IMR-90 (cell line): ENCODE measurements around the gene TRO. TPM values are rescaled to one million over a fixed set of nuclear protein-coding genes. Genes with fewer than 3 reads are reported as not detected.

Experiments used
- ATAC-seq: fragments of 200-7000 bp; cut with Tn5 transposase; 2 replicates; pipeline ENCODE4 v1.9.1; 2020; ENCODE audit warnings: low read depth, mild to moderate bottlenecking, moderate library complexity
- BruUV-seq: library from RNA; stranded (reverse); fragments of 400-500 nt; replicated peaks from 2 replicates; lab custom pipeline; 2021; lab: Mats Ljungman, UMichigan
- CTCF ChIA-PET: fragments of 300-600 bp; formaldehyde crosslinking; extraction: SDS; loops from one replicate; lab custom pipeline; 2021; ENCODE audit warnings: antibody characterized with exemption; lab: Yijun Ruan, JAX
- POLR2A ChIA-PET: fragments of 300-600 bp; sonication (Branson Sonifier 250); formaldehyde crosslinking; loops from one replicate; lab custom pipeline; 2022; ENCODE audit warnings: antibody characterized with exemption; ENCODE audit not compliant: unreplicated experiment; lab: Charles Lee
- DNase-seq: peaks from one replicate; pipeline ENCODE4 v3.0.0; 2013
- H2AFZ ChIP-seq: replicated peaks from 2 replicates; pipeline ENCODE3; 2013; ENCODE audit warnings: low read length, mild to moderate bottlenecking; ENCODE audit not compliant: poor library complexity
- H2AK5ac ChIP-seq: 2 replicates; pipeline ENCODE4 v1.6.1; 2013; ENCODE audit warnings: low read depth, low read length, inconsistent platforms
- H2AK9ac ChIP-seq: replicated peaks from 2 replicates; pipeline ENCODE3; 2013; ENCODE audit warnings: mild to moderate bottlenecking, low read depth, low read length, moderate library complexity; ENCODE audit not compliant: poor library complexity
- H2BK120ac ChIP-seq: 2 replicates; pipeline ENCODE4 v1.6.1; 2013; ENCODE audit warnings: low read depth, low read length, inconsistent platforms
- H2BK15ac ChIP-seq: 3 replicates; pipeline ENCODE4 v1.6.1; 2013; ENCODE audit warnings: low read depth, low read length, inconsistent platforms
- H2BK20ac ChIP-seq: 2 replicates; pipeline ENCODE4 v1.6.1; 2013; ENCODE audit warnings: low read depth, mild to moderate bottlenecking, inconsistent platforms, low read length, moderate library complexity
- H2BK5ac ChIP-seq: 2 replicates; pipeline ENCODE4 v1.6.1; 2013; ENCODE audit warnings: mild to moderate bottlenecking, low read depth, low read length, inconsistent platforms; ENCODE audit not compliant: poor library complexity, severe bottlenecking
- H3K14ac ChIP-seq: replicated peaks from 2 replicates; pipeline ENCODE4 v1.6.1; 2013; ENCODE audit warnings: low read depth, low read length, inconsistent platforms
- H3K18ac ChIP-seq: 2 replicates; pipeline ENCODE4 v1.6.1; 2013; ENCODE audit warnings: low read depth, low read length, control low read depth
- H3K23ac ChIP-seq: 2 replicates; pipeline ENCODE4 v1.6.1; 2013; ENCODE audit warnings: low read depth, low read length, inconsistent platforms
- H3K27ac ChIP-seq: 2 replicates; pipeline ENCODE4 v1.5.1; 2013; ENCODE audit warnings: mild to moderate bottlenecking, control low read depth, low read length; ENCODE audit not compliant: insufficient read depth
- H3K27me3 ChIP-seq: 2 replicates; pipeline ENCODE4 v1.6.1; 2013; ENCODE audit warnings: low read length; ENCODE audit not compliant: control insufficient read depth, insufficient read depth
- H3K36me3 ChIP-seq: 2 replicates; pipeline ENCODE4 v1.6.1; 2013; ENCODE audit warnings: low read length, mixed read lengths; ENCODE audit not compliant: control insufficient read depth, insufficient read depth
- H3K4ac ChIP-seq: 2 replicates; pipeline ENCODE4 v1.6.1; 2013; ENCODE audit warnings: low read depth, low read length, inconsistent platforms
- H3K4me1 ChIP-seq: 2 replicates; pipeline ENCODE4 v1.6.1; 2013; ENCODE audit warnings: low read length, mixed read lengths; ENCODE audit not compliant: control insufficient read depth, insufficient read depth
- H3K4me2 ChIP-seq: 2 replicates; pipeline ENCODE4 v1.6.1; 2013; ENCODE audit warnings: low read depth, mild to moderate bottlenecking, control low read depth, low read length, moderate library complexity
- H3K4me3 ChIP-seq: 2 replicates; pipeline ENCODE4 v1.5.1; 2013; ENCODE audit warnings: low read depth, mild to moderate bottlenecking, control low read depth, low read length, moderate library complexity; ENCODE audit not compliant: insufficient read depth
- H3K56ac ChIP-seq: 2 replicates; pipeline ENCODE4 v1.6.1; 2013; ENCODE audit warnings: low read length, inconsistent platforms; ENCODE audit not compliant: insufficient read depth; ENCODE audit errors: extremely low read depth
- H3K79me1 ChIP-seq, 2 experiments: 2 replicates each; pipeline ENCODE4 v1.6.1; 2013; ENCODE audit warnings: low read length in 2 of 2, inconsistent platforms in 1 of 2, low read depth in 1 of 2
- H3K9ac ChIP-seq: 2 replicates; pipeline ENCODE4 v1.6.1; 2013; ENCODE audit warnings: low read depth, low read length, control low read depth
- H3K9me1 ChIP-seq: 2 replicates; pipeline ENCODE4 v1.6.1; 2013; ENCODE audit warnings: low read length, inconsistent platforms; ENCODE audit not compliant: insufficient read depth
- H3K9me3 ChIP-seq: 2 replicates; pipeline ENCODE4 v1.6.1; 2013; ENCODE audit warnings: low read length; ENCODE audit not compliant: control insufficient read depth, insufficient read depth
- H4K20me1 ChIP-seq: 2 replicates; pipeline ENCODE4 v1.6.1; 2013; ENCODE audit warnings: low read length, inconsistent platforms; ENCODE audit not compliant: insufficient read depth
- H4K5ac ChIP-seq: 2 replicates; pipeline ENCODE4 v1.6.1; 2013; ENCODE audit warnings: mild to moderate bottlenecking, low read depth, low read length, control low read depth
- H4K8ac ChIP-seq, 2 experiments: 2 replicates each; pipeline ENCODE4 v1.6.1; 2013; ENCODE audit warnings: low read depth in 2 of 2, low read length in 2 of 2, control low read depth in 1 of 2, inconsistent platforms in 1 of 2
- H4K91ac ChIP-seq: 2 replicates; pipeline ENCODE4 v1.6.1; 2013; ENCODE audit warnings: low read depth, low read length, inconsistent platforms; ENCODE audit not compliant: insufficient read depth
- BHLHE40 ChIP-seq: fragments of 150-350 bp; IDR thresholded peaks from 2 replicates; pipeline ENCODE4 v1.6.1; 2016; ENCODE audit warnings: mild to moderate bottlenecking, low read depth, low read length
- CEBPB ChIP-seq: IDR thresholded peaks from 2 replicates; pipeline ENCODE4 v1.6.1; 2012; ENCODE audit warnings: low read depth, low read length, improper control_type of control experiment
- CHD1 ChIP-seq: IDR thresholded peaks from 2 replicates; pipeline ENCODE4 v1.6.1; 2012; ENCODE audit warnings: low read depth, low read length, improper control_type of control experiment
- CTCF ChIP-seq: conservative IDR thresholded peaks from 2 replicates; pipeline ENCODE4 v1.5.1; 2012; ENCODE audit warnings: mild to moderate bottlenecking, low read depth, low read length, improper control_type of control experiment
- ELK1 ChIP-seq: fragments of 150-350 bp; IDR thresholded peaks from 2 replicates; pipeline ENCODE4 v1.6.1; 2016; ENCODE audit warnings: low read depth, mild to moderate bottlenecking, low read length, moderate library complexity, borderline replicate concordance
- FOS ChIP-seq: fragments of 150-350 bp; IDR thresholded peaks from 2 replicates; pipeline ENCODE4 v1.6.1; 2016; ENCODE audit warnings: low read depth, low read length
- MAFK ChIP-seq: IDR thresholded peaks from 2 replicates; pipeline ENCODE4 v1.6.1; 2012; ENCODE audit warnings: low read depth, low read length, improper control_type of control experiment
- MAZ ChIP-seq: IDR thresholded peaks from 2 replicates; pipeline ENCODE4 v1.6.1; 2012; ENCODE audit warnings: low read depth, mild to moderate bottlenecking, low read length, improper control_type of control experiment, moderate library complexity, borderline replicate concordance
- MXI1 ChIP-seq: IDR thresholded peaks from 2 replicates; pipeline ENCODE4 v1.6.1; 2012; ENCODE audit warnings: low read depth, mild to moderate bottlenecking, low read length, moderate library complexity, borderline replicate concordance
- NFE2L2 ChIP-seq: fragments of 150-350 bp; IDR thresholded peaks from 2 replicates; pipeline ENCODE4 v1.6.1; 2016; ENCODE audit warnings: low read depth, mild to moderate bottlenecking, low read length
- POLR2A ChIP-seq: IDR thresholded peaks from 2 replicates; pipeline ENCODE4 v1.6.1; 2012; ENCODE audit warnings: mild to moderate bottlenecking, low read depth, low read length
- RAD21 ChIP-seq: IDR thresholded peaks from 2 replicates; pipeline ENCODE4 v1.6.1; 2012; ENCODE audit warnings: low read length, improper control_type of control experiment
- RCOR1 ChIP-seq: IDR thresholded peaks from 2 replicates; pipeline ENCODE4 v1.6.1; 2012; ENCODE audit warnings: mild to moderate bottlenecking, low read length, improper control_type of control experiment; ENCODE audit not compliant: insufficient replicate concordance
- RFX5 ChIP-seq: IDR thresholded peaks from 2 replicates; pipeline ENCODE4 v1.8.0; 2012; ENCODE audit warnings: low read depth, mild to moderate bottlenecking, low read length, moderate library complexity
- SMC3 ChIP-seq: fragments of 150-350 bp; IDR thresholded peaks from 2 replicates; pipeline ENCODE4 v1.6.1; 2016; ENCODE audit warnings: low read depth, mild to moderate bottlenecking, antibody characterized with exemption, low read length, moderate library complexity
- WGBS, 2 experiments: methylation state at CpG; one replicate each; pipeline versions ENCODE4 v1.1.5 to v1.1.7; 2013; ENCODE audit warnings: missing lambda C conversion rate in 2 of 2; ENCODE audit not compliant: insufficient read length in 1 of 2; ENCODE audit errors: extremely low coverage in 2 of 2; 5-methylcytosine and 5-hydroxymethylcytosine counted together
- dilution Hi-C: fragments of 300-500 bp; cut with HindIII; formaldehyde crosslinking; loops from one replicate; pipeline ENCODE4 v1.14.3; 2018; ENCODE audit warnings: low sequenced_read_pairs; ENCODE audit not compliant: unreplicated experiment
- in situ Hi-C: fragments of 300-500 bp; cut with MboI; formaldehyde crosslinking; loops from 3 replicates; pipeline ENCODE4 v1.14.3; 2019; ENCODE audit warnings: low sequenced_read_pairs, inconsistent platforms, mixed read lengths
- intact Hi-C: fragments of 100-400 bp; cut with micrococcal nuclease; formaldehyde crosslinking; loops from 2 replicates; pipeline ENCODE4 v1.10.0; 2022
- polyA plus RNA-seq, 3 experiments: library from polyadenylated mRNA; depleted of rRNA; stranded (reverse); fragments of >200 nt; gene quantifications; 2 replicates each; pipeline ENCODE4 v1.2.3, GENCODE V29; 2012; ENCODE audit warnings: low replicate concordance in 1 of 3
- total RNA-seq: library from RNA; depleted of rRNA; stranded (reverse); fragments of >200 nt; gene quantifications from 2 replicates; pipeline ENCODE4 v1.2.3, GENCODE V29; 2012
- TF ChIP-seq, protein P1 (sequence below): fragments of 150-350 bp; IDR thresholded peaks from 2 replicates; pipeline ENCODE4 v1.6.1; 2017; ENCODE audit warnings: mild to moderate bottlenecking, antibody characterized with exemption, low read length, low read depth

The TRO gene
- total and polyA plus RNA-seq, 2 of the 4 experiments (the other 2 are of a cell fraction), result 35.1 to 54.2 TPM

DNA sequence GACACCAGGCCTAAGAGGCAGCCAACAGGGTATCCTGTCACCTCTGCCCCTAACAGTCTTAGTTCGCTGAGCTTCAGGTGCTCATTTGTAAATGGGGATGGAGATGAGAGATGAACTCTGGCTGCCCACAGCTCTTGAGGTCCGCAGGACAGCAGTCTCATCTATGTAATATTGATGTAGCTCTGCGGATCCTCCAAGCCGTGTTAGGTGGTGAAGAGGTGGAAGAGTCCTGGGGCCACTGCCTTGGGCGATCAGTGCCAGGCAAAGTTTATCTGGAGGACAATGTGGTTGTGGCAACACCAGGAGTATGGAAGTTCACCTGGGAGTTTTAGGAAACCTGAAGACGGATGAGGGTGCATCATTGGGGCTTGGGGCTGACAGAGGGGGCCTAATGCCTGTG, 13.4 kb downstream of the TRO start:
- peaks cover 14% of the 10 kb centered on the region for H3K36me3 ChIP-seq
- H2BK5ac ChIP-seq, result no peak overlapping the region
- H3K56ac ChIP-seq, result no peak overlapping the region
- no peak overlapping the region for H2BK120ac ChIP-seq
- dilution Hi-C loops, result no loop called here
- ATAC-seq, result no peak
- H3K23ac ChIP-seq, result no peak overlapping the region
- CTCF ChIA-PET, result no interaction called here
- POLR2A ChIA-PET, result no interaction called here
- H3K4ac ChIP-seq, result no peak overlapping the region
- H3K4me1 ChIP-seq, result no peaks in the 10 kb centered on the region
- no peak overlapping the region for H2AK9ac ChIP-seq
- no peaks in the 10 kb centered on the region for H3K79me1 ChIP-seq
- in situ Hi-C loops, result no loop called here
- H2BK15ac ChIP-seq, result no peak overlapping the region
- no peak overlapping the region for H4K5ac ChIP-seq
- H3K9ac ChIP-seq, result no peak overlapping the region
- no peak overlapping the region for H3K4me2 ChIP-seq
- intact Hi-C loops, result no loop called here
- H2AK5ac ChIP-seq, result no peak overlapping the region
- H4K8ac ChIP-seq, result no peak overlapping the region
- BruUV-seq, result no TSS peak
- no peaks in the 10 kb centered on the region for H3K9me3 ChIP-seq
- H3K18ac ChIP-seq, result no peak overlapping the region
- H3K27me3 ChIP-seq, result 0 out of 2 replicates have a peak, but pooled peaks cover 2% of the 10 kb centered on the region
- H3K4me3 ChIP-seq, result no peak overlapping the region
- H4K20me1 ChIP-seq, result no peaks in the 10 kb centered on the region; the same call in 1 of the 2 replicates
- DNase-seq, result no peak
- no peak overlapping the region for H4K91ac ChIP-seq
- H3K14ac ChIP-seq, result no peak overlapping the region
- H2BK20ac ChIP-seq, result no peak overlapping the region
- WGBS, 2 experiments, result 60% methylated on average over 2 of the region's 6 CpGs; no CpG with 5 or more reads in 1 of the 2 experiments
- H2AFZ ChIP-seq, result no peak overlapping the region
- TF ChIP-seq RAD21 (no peak), SMC3 (no peak), CEBPB (no peak), RCOR1 (no peak), CTCF (no peak), MAZ (no peak), POLR2A (no peak), BHLHE40 (no peak), MAFK (no peak), FOS (no peak), ELK1 (no peak), RFX5 (no peak), NFE2L2 (no peak), CHD1 (no peak), MXI1 (no peak)
- TF ChIP-seq, protein P1, sequence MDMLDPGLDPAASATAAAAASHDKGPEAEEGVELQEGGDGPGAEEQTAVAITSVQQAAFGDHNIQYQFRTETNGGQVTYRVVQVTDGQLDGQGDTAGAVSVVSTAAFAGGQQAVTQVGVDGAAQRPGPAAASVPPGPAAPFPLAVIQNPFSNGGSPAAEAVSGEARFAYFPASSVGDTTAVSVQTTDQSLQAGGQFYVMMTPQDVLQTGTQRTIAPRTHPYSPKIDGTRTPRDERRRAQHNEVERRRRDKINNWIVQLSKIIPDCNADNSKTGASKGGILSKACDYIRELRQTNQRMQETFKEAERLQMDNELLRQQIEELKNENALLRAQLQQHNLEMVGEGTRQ, result no peak
- no peaks in the 10 kb centered on the region for H3K9me1 ChIP-seq
- H3K27ac ChIP-seq, result no peak overlapping the region
